ENCODE data around the gene S1PR4. TPM values are rescaled to one million over a fixed set of nuclear protein-coding genes. Genes with fewer than 3 reads are reported as not detected.
A peak's percentile ranks its signal among the peaks of the same experiment; 100 is the strongest.

S1PR4 gene
- total RNA-seq, 4 donors from 2014 or later: 1.1 to 35.3 (median 9.4) TPM

DNA sequence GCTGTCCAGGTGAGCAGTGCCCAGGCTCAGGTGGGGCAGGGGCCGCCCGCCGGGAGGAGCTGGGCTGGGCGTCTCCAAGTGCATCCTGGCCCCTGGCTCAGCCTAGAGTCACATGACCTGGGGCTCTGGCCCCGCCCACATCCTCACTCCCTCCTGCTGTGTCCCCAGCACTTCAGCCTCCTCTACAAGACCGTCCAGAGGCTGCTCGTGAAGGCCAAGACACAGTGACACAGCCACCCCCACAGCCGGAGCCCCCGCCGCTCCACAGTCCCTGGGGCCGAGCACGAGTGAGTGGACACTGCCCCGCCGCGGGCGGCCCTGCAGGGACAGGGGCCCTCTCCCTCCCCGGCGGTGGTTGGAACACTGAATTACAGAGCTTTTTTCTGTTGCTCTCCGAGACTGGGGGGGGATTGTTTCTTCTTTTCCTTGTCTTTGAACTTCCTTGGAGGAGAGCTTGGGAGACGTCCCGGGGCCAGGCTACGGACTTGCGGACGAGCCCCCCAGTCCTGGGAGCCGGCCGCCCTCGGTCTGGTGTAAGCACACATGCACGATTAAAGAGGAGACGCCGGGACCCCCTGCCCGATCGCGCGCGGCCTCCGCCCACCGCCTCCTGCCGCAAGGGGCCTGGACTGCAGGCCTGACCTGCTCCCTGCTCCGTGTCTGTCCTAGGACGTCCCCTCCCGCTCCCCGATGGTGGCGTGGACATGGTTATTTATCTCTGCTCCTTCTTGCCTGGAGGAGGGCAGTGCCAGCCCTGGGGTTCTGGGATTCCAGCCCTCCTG is 29.1 kb downstream of the S1PR4 start:
- TF ChIP-seq, protein P1, sequence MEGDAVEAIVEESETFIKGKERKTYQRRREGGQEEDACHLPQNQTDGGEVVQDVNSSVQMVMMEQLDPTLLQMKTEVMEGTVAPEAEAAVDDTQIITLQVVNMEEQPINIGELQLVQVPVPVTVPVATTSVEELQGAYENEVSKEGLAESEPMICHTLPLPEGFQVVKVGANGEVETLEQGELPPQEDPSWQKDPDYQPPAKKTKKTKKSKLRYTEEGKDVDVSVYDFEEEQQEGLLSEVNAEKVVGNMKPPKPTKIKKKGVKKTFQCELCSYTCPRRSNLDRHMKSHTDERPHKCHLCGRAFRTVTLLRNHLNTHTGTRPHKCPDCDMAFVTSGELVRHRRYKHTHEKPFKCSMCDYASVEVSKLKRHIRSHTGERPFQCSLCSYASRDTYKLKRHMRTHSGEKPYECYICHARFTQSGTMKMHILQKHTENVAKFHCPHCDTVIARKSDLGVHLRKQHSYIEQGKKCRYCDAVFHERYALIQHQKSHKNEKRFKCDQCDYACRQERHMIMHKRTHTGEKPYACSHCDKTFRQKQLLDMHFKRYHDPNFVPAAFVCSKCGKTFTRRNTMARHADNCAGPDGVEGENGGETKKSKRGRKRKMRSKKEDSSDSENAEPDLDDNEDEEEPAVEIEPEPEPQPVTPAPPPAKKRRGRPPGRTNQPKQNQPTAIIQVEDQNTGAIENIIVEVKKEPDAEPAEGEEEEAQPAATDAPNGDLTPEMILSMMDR (IDR thresholded peaks at IDR 0.05): no peak
- no peak for ATAC-seq (ENCODE audit: low FRiP score)
- no peak for DNase-seq (ENCODE audit: low spot score)

- TF ChIP-seq, protein P1 (IDR thresholded peaks at IDR 0.05): no peak
- ATAC-seq (ENCODE audit: low FRiP score) (no peak), DNase-seq (ENCODE audit: low spot score) (no peak)
These were observed 30.0 kb downstream of the S1PR4 start for GRCh38 chr19:3208317-3209207.

DNA sequence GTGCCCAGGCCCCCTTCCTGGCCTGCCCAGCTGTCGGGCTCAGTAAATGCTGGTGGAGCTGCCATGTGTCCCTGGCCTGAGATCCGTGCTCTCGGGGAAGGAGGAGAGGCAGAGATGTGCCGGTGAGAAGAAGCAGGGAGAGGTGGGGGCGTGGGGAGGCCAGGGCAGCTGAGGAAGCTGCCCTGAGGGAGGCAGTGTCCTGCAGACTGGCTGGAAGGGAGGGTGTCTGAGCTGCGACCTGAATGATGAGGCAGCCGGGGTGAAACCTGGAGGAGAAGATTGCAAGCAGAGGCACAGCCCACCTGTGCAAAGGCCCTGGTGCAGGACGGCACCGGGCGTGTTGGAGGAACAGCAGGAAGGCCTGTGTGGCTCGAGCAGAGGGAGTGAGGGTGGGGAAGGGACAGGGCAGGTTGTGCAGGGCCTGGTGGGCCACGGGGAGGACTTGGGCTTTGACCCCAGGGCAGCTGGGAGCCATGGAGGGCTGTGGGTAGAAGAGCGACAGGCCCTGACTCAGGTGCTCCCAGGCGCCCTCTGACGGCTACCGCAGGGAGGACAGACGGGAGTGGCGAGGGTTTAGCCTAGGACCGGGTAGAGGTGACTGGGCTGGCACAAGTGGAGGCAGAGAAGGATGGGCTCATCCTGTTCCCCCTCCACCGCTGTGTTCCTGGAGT is 31.9 kb downstream of the S1PR4 start:
- DNase-seq (ENCODE audit: low spot score) (no peak), ATAC-seq (ENCODE audit: low FRiP score) (peak; percentile 40)
- TF ChIP-seq, protein P1 (IDR thresholded peaks at IDR 0.05): no peak

- TF ChIP-seq, protein P1 (IDR thresholded peaks at IDR 0.05): no peak
- no peak for ATAC-seq (ENCODE audit: low FRiP score)
- no peak for DNase-seq (ENCODE audit: low spot score)
These were observed 32.6 kb downstream of the S1PR4 start for GRCh38 chr19:3211191-3211590.

- no peak for DNase-seq (ENCODE audit: low spot score)
- TF ChIP-seq, protein P1 (IDR thresholded peaks at IDR 0.05): no peak
- no peak for ATAC-seq (ENCODE audit: low FRiP score)
These were observed 34.6 kb downstream of the S1PR4 start for GRCh38 chr19:3213159-3213558.

- no peak for DNase-seq (ENCODE audit: low spot score)
- no peak for ATAC-seq (ENCODE audit: low FRiP score)
- TF ChIP-seq, protein P1 (IDR thresholded peaks at IDR 0.05): no peak
These were observed 38.3 kb downstream of the S1PR4 start for GRCh38 chr19:3216874-3217273.

All from omental fat pad (tissue), 4 donors.